ENCODE measurements around the gene RAC2.

Gene RAC2

GRCh38 chr22:37275622-37276021, 31.6 kb upstream of the RAC2 start:
- DNase-seq, result no peak

- DNase-seq, result no peak
Observed at GRCh38 chr22:37275134-37275533, 31.1 kb upstream of the RAC2 start.

- DNase-seq, result peak in 18 of 51 donors; percentile 8 to 52 (median 28)
Observed at GRCh38 chr22:37274380-37274862, 30.4 kb upstream of the RAC2 start.

- no peak for DNase-seq
Observed at GRCh38 chr22:37273846-37274225, 29.8 kb upstream of the RAC2 start.

GRCh38 chr22:37273126-37273845, 29.2 kb upstream of the RAC2 start:
- no peak for DNase-seq

- DNase-seq, result no peak
Observed at GRCh38 chr22:37270928-37271650, 27.0 kb upstream of the RAC2 start.

GRCh38 chr22:37269936-37270678, 26.0 kb upstream of the RAC2 start:
- no peak for DNase-seq

- no peak for DNase-seq
Observed at GRCh38 chr22:37267661-37268413, 23.8 kb upstream of the RAC2 start.

GRCh38 chr22:37267135-37267587, 23.1 kb upstream of the RAC2 start:
- DNase-seq, result peak in 17 of 51 donors; percentile 11 to 49 (median 19)

GRCh38 chr22:37266581-37267134, 22.6 kb upstream of the RAC2 start:
- no peak for DNase-seq

- DNase-seq, result no peak
Observed at GRCh38 chr22:37263966-37264887, 20.2 kb upstream of the RAC2 start.

GRCh38 chr22:37262346-37262745, 18.3 kb upstream of the RAC2 start:
- no peak for DNase-seq

GRCh38 chr22:37260901-37261336, 16.9 kb upstream of the RAC2 start:
- peak in 7 of 51 donors; percentile 8 to 34 (median 18) for DNase-seq

GRCh38 chr22:37260155-37260795, 16.2 kb upstream of the RAC2 start:
- DNase-seq, result no peak

GRCh38 chr22:37259540-37260029, 15.5 kb upstream of the RAC2 start:
- DNase-seq, result peak in 4 of 51 donors; percentile 10 to 34 (median 17)

- no peak for DNase-seq
Observed at GRCh38 chr22:37258753-37259401, 14.8 kb upstream of the RAC2 start.

GRCh38 chr22:37258005-37258752, 14.1 kb upstream of the RAC2 start:
- DNase-seq, result no peak

All from hypothalamus (tissue), 51 donors.